ENCODE measurements around the gene SNX15.

GRCh38 chr11:64987998-64988854 lies 39.0 kb upstream of the SNX15 start:
- TF ChIP-seq POLR2A (IDR thresholded peaks at IDR 0.05), result no peak
- TF ChIP-seq, protein P1, sequence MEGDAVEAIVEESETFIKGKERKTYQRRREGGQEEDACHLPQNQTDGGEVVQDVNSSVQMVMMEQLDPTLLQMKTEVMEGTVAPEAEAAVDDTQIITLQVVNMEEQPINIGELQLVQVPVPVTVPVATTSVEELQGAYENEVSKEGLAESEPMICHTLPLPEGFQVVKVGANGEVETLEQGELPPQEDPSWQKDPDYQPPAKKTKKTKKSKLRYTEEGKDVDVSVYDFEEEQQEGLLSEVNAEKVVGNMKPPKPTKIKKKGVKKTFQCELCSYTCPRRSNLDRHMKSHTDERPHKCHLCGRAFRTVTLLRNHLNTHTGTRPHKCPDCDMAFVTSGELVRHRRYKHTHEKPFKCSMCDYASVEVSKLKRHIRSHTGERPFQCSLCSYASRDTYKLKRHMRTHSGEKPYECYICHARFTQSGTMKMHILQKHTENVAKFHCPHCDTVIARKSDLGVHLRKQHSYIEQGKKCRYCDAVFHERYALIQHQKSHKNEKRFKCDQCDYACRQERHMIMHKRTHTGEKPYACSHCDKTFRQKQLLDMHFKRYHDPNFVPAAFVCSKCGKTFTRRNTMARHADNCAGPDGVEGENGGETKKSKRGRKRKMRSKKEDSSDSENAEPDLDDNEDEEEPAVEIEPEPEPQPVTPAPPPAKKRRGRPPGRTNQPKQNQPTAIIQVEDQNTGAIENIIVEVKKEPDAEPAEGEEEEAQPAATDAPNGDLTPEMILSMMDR (IDR thresholded peaks at IDR 0.05), result no peak
